Activated B cell treated with CpG ODN at 0.5 μM for 24 hours (primary cell): ENCODE data around the gene TPM4. TPM values are rescaled to one million over a fixed set of nuclear protein-coding genes. Genes with fewer than 3 reads are reported as not detected.
A peak's percentile ranks its signal among the peaks of the same experiment; 100 is the strongest.
"Not testable (repeated sequence)": the region's sequence is repeated elsewhere in the genome, so short reads cannot be mapped to it uniquely, and the experiment has no call there.

Experiments
- ATAC-seq: fragments of 200-7000 bp; cut with Tn5 transposase; one replicate; pipeline ENCODE4 v1.10.0; 2021; ENCODE audit warnings: low read depth, mild to moderate bottlenecking, moderate library complexity
- CTCF ChIA-PET: fragments of 350-600 bp; sonication (Branson Sonifier 250); formaldehyde crosslinking; loops from one replicate; lab custom pipeline; 2021; ENCODE audit warnings: antibody characterized with exemption; lab: Charles Lee
- POLR2A ChIA-PET: fragments of 350-600 bp; sonication (Branson Sonifier 250); formaldehyde crosslinking; loops from one replicate; lab custom pipeline; 2021; ENCODE audit warnings: antibody characterized with exemption; lab: Charles Lee
- DNase-seq: peaks from one replicate; pipeline ENCODE4 v3.0.0; 2022
- H3K27ac Mint-ChIP-seq: one replicate; pipeline ENCODE4 v1.8.0; 2020; ENCODE audit warnings: mixed read lengths
- H3K27me3 Mint-ChIP-seq: one replicate; pipeline ENCODE4 v1.8.0; 2021; ENCODE audit warnings: mixed read lengths
- H3K36me3 Mint-ChIP-seq: one replicate; pipeline ENCODE4 v1.8.0; 2021; ENCODE audit warnings: low read depth, mixed read lengths
- H3K4me1 Mint-ChIP-seq: one replicate; pipeline ENCODE4 v1.8.0; 2021; ENCODE audit warnings: mixed read lengths
- H3K4me3 Mint-ChIP-seq: one replicate; pipeline ENCODE4 v1.8.0; 2020; ENCODE audit warnings: mild to moderate bottlenecking, mixed read lengths
- H3K9me3 Mint-ChIP-seq: one replicate; pipeline ENCODE4 v1.8.0; 2020; ENCODE audit warnings: mixed read lengths
- CTCF ChIP-seq: fragments of 200-600 bp; IDR thresholded peaks from one replicate; pipeline ENCODE4 v1.8.0; 2022; ENCODE audit warnings: antibody characterized with exemption, mild to moderate bottlenecking
- intact Hi-C: fragments of 100-400 bp; cut with micrococcal nuclease; formaldehyde crosslinking; loops from one replicate; pipeline ENCODE4 v1.15.1; 2024
- total RNA-seq: library from RNA; stranded (reverse); gene quantifications from 2 replicates; pipeline ENCODE4 v1.2.3, GENCODE V29; 2022

TPM4 gene
- total RNA-seq, result 238 and 257 TPM in 2 replicates

DNA sequence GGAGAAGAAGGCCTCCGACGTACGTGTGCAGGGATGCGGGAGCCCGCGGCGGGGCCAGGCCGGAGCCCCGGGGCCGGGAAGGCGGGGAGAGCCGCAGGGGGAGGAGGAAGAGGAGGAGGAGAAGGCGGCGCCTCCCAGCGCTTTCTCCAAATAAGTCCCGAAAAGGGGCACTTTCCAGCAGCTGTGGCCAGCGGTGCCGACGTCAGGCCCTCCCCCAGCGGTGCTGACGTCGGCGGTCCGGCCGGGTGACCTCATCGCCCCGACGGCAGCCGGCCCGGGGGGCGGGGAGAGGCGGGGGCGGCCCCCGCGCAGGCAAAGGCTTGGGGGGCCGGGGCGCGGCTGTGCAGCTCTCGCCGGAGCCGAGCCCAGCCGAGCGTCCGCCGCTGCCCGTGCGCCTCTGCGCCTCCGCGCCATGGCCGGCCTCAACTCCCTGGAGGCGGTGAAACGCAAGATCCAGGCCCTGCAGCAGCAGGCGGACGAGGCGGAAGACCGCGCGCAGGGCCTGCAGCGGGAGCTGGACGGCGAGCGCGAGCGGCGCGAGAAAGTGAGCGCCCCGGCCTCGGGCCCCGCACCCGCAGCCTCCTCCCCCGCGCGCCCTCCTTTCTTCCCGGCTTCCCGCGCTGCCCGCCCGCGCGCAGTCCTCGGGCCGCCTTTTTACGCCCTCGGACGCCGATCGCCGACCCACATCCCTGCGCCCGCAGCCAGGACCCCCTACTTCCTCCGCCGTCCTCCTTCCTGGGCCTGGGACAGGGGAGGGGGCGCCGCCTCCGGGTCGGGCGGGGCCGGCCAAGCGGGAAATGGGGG lies at the start of gene TPM4:
TPM4 (plus strand) TSS at position 342 of the 804 bp plus-strand sequence; CDS start at position 413, 71 bp downstream.
- intact Hi-C loops, result loop anchor here (5.0 to 10.0 kb wide), 3 partner anchors 242 to 511 kb away; partner anchors contain the start of gene KLF2

DNA sequence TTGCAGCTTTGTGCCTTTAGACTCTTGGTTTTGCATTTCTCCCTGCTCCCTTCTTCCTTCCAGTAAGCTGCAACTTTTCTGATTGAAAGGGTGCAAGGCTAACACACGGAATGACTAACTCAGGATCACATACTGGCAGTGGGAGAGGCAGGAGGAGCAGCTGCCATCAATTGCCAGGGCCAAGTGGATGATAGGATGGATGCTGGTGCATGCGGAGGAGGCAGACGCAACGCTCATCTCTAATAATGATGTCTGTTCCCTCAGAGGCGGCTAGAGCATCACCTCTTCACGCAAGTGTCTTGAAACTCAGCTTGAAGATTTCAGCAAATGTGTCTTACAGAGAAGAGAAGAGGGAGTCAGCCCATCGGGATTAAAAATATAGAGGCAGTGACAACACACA lies 49.5 kb upstream of the TPM4 start:
- POLR2A ChIA-PET, result no interaction called here
- H3K9me3 Mint-ChIP-seq, result no peaks in the 10 kb centered on the region
- TF ChIP-seq CTCF, result no peak
- ATAC-seq, result no peak
- no peak overlapping the region for H3K27ac Mint-ChIP-seq
- no peaks in the 10 kb centered on the region for H3K27me3 Mint-ChIP-seq
- no peak overlapping the region for H3K4me3 Mint-ChIP-seq
- no peaks in the 10 kb centered on the region for H3K36me3 Mint-ChIP-seq
- no peak for DNase-seq
- intact Hi-C loops, result no loop called here
- CTCF ChIA-PET, result no interaction called here
- no peaks in the 10 kb centered on the region for H3K4me1 Mint-ChIP-seq

More for the DNA sequence above, at the start of gene TPM4:
- peak; percentile 77 for DNase-seq
- Mint-ChIP-seq H3K27me3 (no peaks in the 10 kb centered on the region), H3K36me3 (peaks cover 31% of the 10 kb centered on the region), H3K4me1 (peaks cover 57% of the 10 kb centered on the region), H3K9me3 (no peaks in the 10 kb centered on the region), H3K27ac (peak within 1 kb of the TSS; percentile 98), H3K4me3 (peak within 1 kb of the TSS; percentile 90)
- ChIA-PET POLR2A (interaction anchor here (0.6 to 8.1 kb wide), 26 partner anchors 9 to 517 kb away, joined by 3 to 110 read pairs (median 5); partner anchors contain the start of genes AP1M1, FAM32A, HSH2D and RAB8A), CTCF (interaction anchor here (1.0 to 3.0 kb wide), 2 partner anchors 13 to 34 kb away, joined by 5 to 9 read pairs; no protein-coding TSS in a partner anchor)
- ATAC-seq, result peak; percentile 53
- TF ChIP-seq CTCF, result no peak

- TF ChIP-seq CTCF, result no peak
- Mint-ChIP-seq H3K4me1 (no peaks in the 10 kb centered on the region), H3K9me3 (no peaks in the 10 kb centered on the region), H3K4me3 (no peak overlapping the region), H3K36me3 (no peaks in the 10 kb centered on the region), H3K27ac (no peak overlapping the region), H3K27me3 (no peaks in the 10 kb centered on the region)
- intact Hi-C loops, result no loop called here
- ChIA-PET POLR2A (no interaction called here), CTCF (no interaction called here)
- DNase-seq (no peak), ATAC-seq (no peak)
Measured at GRCh38 chr19:16027528-16027927, 48.8 kb upstream of the TPM4 start.

GRCh38 chr19:16030155-16030554 lies 46.1 kb upstream of the TPM4 start:
- H3K27ac Mint-ChIP-seq, H3K4me3 Mint-ChIP-seq, H3K9me3 Mint-ChIP-seq, H3K36me3 Mint-ChIP-seq, DNase-seq, CTCF ChIA-PET, H3K27me3 Mint-ChIP-seq, intact Hi-C loops, POLR2A ChIA-PET, ATAC-seq, H3K4me1 Mint-ChIP-seq: not testable (repeated sequence)

- DNase-seq, result no peak
- no peak for ATAC-seq
- no peaks in the 10 kb centered on the region for H3K36me3 Mint-ChIP-seq
- POLR2A ChIA-PET, result no interaction called here
- no peaks in the 10 kb centered on the region for H3K27me3 Mint-ChIP-seq
- H3K4me1 Mint-ChIP-seq, result no peaks in the 10 kb centered on the region
- TF ChIP-seq CTCF, result no peak
- CTCF ChIA-PET, result no interaction called here
- H3K9me3 Mint-ChIP-seq, result no peaks in the 10 kb centered on the region
- no peak overlapping the region for H3K27ac Mint-ChIP-seq
- intact Hi-C loops, result no loop called here
- no peak overlapping the region for H3K4me3 Mint-ChIP-seq
Measured at GRCh38 chr19:16030964-16031871, 45.1 kb upstream of the TPM4 start.
